GM21737 (cell line): ENCODE measurements around the gene OXCT2.
"Not testable (repeated sequence)": the region's sequence is repeated elsewhere in the genome, so short reads cannot be mapped to it uniquely, and the experiment has no call there.

ENCODE experiments used
- ATAC-seq: cut with Tn5 transposase; IDR thresholded peaks from one replicate; pipeline ENCODE4 v1.9.1; 2021; ENCODE audit warnings: mild to moderate bottlenecking, moderate library complexity; ENCODE audit not compliant: unreplicated experiment

Gene OXCT2

GRCh38 chr1:39787964-39788363 is 16.8 kb upstream of the OXCT2 start:
- ATAC-seq: not testable (repeated sequence)

GRCh38 chr1:39787468-39787867 is 16.3 kb upstream of the OXCT2 start:
- no peak for ATAC-seq

DNA sequence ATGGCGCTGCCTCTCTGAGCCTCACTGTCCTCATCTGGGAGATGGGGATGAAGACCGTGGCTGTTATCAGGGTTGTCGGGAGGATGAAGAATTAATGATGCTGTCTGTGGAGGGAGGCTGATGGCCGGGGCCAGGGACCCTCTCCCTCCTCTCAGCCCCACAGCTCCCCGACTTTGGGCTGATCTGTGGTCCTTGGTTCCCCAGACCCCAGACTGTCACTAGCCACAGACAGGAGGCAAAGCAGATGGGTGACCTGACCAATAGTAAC is 15.9 kb upstream of the OXCT2 start:
- not testable (repeated sequence) for ATAC-seq

GRCh38 chr1:39786303-39787107 is 15.4 kb upstream of the OXCT2 start:
- ATAC-seq: not testable (repeated sequence)

DNA sequence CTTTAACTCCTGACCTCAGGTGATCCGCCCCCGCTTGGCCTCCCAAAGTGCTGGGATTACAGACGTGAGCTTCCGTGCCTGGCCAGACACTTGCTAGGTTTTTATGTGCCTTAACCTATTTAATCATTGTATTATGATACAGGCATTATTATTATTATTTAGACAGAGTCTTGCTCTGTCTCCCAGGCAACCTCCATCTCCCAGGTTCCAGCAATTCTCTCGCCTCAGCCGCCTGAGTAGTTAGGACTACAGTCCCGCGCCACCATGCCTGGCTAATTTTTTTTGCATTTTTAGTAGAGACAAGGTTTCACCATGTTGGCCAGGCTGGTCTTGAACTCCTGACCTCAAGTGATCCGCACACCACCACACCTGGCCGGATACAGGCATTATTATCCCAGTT is 11.5 kb upstream of the OXCT2 start:
- ATAC-seq: not testable (repeated sequence)

GRCh38 chr1:39782103-39782502 is 11.0 kb upstream of the OXCT2 start:
- no peak for ATAC-seq

DNA sequence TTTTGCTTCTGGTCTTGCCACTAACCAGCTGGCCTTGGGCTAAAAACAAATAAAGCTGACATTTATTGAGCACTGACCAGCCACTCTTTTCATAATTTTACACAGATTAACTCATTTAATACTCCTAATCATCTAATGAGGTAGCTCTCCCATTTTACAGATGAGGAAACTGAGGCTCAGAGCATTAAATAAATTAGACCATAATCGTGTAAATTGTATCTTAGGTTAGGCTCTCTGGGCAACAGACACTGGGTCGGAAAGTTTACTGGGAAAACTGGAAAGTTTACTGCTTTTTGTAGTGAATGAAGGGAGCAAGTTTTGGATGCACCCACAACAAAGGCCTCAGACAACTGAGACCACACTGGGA is 10.2 kb upstream of the OXCT2 start:
- ATAC-seq: no peak

DNA sequence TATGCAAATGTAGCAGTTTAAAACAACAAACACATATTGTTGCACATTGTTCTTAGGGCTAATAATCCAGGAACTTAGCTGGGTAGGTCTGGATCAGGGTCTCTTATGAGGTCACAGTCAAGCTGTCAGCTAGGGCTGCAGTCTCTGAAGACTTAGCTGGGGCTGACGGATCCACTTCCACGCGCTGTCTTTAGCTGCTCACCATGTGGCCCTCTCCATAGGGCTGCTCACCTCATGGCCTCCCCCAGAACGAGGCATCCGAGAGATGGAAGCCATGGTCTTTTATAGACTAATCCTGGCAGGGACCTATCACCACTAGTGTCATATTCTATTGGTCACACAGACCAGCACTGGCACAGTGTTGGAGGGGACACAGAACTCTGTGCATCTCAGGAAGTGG is 8.7 kb upstream of the OXCT2 start:
- ATAC-seq: no peak

GRCh38 chr1:39779137-39779536 is 8.0 kb upstream of the OXCT2 start:
- ATAC-seq: no peak

GRCh38 chr1:39778463-39779099 is 7.4 kb upstream of the OXCT2 start:
- ATAC-seq: not testable (repeated sequence)

GRCh38 chr1:39777896-39778295 is 6.7 kb upstream of the OXCT2 start:
- not testable (repeated sequence) for ATAC-seq

DNA sequence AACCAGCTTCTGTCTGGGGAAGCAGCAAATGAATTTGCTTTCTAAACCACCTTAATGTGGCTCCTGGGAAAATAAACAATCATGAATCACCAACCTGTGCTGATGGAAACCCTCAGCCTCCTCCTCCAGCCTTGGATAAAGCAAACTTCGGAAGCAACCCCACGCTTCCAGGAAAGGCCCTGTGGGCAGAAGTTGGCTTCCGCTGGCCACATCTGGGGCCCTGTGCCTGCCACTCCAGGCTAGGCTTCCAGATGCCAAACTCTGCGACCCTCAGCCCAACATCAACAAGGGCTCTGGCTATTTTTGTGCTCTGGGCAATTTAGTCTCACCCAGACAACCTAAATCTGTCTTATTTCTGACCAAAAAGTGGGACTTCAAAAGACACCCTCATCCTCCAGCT is 6.2 kb upstream of the OXCT2 start:
- no peak for ATAC-seq

DNA sequence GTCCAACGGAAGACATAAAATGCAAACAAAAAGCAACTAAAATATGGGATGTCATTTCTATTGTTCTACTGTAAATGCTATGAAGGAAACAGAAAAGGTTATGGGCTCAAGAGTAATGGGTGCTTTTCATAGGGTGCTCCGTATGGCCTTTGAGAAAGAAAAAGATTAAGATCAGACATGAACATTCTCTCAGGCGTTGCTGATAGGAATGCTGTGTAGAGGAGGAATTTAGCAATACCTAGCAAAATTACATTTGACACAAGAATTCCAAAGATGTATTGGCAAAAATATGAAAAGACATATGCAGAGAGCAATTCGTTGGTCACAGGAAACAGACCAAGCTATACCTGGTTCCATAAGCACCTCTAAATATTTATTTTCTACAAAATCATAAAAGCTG is 5.7 kb upstream of the OXCT2 start:
- ATAC-seq: no peak

DNA sequence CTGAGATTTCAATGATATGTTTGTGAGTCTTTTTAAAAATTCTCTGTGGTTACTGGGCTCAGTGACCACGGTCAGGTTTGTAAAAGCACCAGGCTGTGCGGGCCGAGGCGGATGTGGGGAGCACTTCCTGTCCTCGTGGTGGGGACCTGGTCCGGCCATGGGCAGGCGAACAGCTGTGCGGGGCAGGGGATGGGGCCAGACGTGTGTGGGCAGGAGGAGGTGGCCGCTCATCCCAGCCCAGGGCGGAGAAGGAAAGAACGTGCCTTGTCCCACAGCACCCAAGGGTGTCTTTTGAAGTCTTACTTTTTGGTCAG is 5.2 kb upstream of the OXCT2 start:
- ATAC-seq: no peak

DNA sequence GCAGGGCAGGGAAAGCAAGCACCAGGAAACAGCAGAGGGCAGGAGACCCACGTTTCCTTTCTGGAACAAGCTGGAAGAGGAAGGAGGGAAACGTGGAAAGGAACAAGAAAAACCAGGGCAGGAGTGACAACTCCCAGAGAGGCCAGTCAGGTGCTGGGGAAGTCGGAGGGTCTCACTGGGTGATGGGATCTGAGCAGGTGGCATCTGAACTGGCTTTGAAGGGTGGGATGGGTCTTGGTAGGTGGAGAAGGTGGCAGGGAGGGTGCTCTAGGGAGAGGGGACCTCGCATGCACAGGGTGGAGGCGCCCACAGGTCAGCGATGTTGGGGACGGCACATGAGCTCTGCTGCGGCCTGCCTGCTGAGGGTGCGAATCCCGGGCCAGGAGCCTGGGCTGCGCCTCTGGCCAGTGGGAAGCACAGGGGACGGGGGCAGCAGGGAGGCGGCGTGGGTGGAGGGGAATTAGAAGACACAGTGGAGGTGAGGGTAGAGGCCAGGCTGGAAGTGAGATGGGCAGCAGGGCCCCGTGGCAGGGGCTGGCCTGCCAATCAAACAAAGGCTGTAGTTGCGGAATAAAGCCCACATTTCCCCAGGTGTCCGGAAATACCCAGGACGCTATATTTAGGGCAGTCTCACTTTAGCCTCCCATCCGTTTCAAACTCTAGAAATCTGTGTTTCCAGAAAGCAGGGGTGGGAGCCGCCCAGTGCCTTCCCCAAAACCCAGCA is 4.7 kb upstream of the OXCT2 start:
- not testable (repeated sequence) for ATAC-seq

GRCh38 chr1:39775141-39775540 is 4.0 kb upstream of the OXCT2 start:
- ATAC-seq: not testable (repeated sequence)

DNA sequence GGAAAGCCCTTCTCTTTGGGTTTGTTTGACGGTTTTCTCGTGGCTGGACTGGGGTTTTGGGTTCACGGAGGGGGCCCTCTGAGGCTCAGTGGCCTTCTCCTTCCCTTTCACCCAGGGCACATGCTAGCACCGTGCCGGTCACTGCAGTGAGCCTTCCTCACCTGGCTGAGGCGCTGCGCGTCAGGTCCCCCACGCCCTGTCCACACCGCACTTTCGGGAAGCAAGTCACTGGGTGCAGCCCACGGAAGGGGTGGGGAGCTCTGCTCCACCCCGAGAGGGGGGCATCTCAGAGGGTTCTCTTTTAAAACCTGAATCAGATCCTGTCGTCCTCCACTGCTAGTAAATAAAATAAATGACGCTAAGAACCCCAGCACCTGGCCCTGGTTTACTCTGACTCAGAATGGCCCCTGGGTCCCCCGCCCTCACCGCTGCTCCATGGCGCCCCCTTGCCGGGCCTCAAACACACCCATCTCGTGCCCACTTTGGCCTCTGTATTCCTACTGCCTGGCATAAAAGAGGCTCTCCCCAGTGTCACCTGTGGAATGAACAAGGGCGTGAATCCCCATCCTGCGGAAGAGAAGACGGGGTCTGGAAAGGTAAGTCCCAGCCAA is 2.3 kb upstream of the OXCT2 start:
- ATAC-seq: not testable (repeated sequence)

GRCh38 chr1:39770100-39771021 is 787 bp downstream of the OXCT2 start:
- ATAC-seq: not testable (repeated sequence)

- ATAC-seq: not testable (repeated sequence)
Observed at GRCh38 chr1:39769502-39769901, 1.6 kb downstream of the OXCT2 start.

DNA sequence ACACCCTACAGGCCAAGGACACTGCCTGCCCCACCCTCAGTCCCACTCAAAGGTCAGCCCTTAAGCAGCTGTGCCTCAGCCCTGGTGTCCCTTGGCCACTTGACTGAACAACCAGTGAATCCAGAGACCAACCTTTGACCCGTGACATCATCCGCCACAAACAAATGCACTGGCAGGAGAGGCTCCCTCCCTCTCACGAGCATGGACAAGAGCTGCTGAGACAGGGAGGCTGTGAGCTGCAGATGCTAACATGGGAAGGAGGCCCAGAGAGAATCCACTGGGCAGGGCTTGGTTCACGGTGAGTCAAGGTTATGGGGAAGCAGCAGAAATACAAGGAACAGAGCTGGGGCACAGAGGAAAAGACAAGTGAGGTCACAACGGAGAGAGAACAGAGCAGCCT is 4.7 kb downstream of the OXCT2 start:
- ATAC-seq: not testable (repeated sequence)

- not testable (repeated sequence) for ATAC-seq
Observed at GRCh38 chr1:39764512-39764911, 6.6 kb downstream of the OXCT2 start.
